Caki2 (cell line): Measurements from ENCODE around the gene FCGR3B. TPM values are rescaled to one million over a fixed set of nuclear protein-coding genes. Genes with fewer than 3 reads are reported as not detected.
"Not testable (repeated sequence)": the region's sequence is repeated elsewhere in the genome, so short reads cannot be mapped to it uniquely, and the experiment has no call there.

ENCODE experiments used
- DNase-seq: peaks from one replicate; pipeline ENCODE4 v3.0.0-alpha.2; 2015; ENCODE audit warnings: low read depth
- in situ Hi-C: cut with HindIII; loops from 2 replicates; pipeline ENCODE4 v1.10.0; 2016; ENCODE audit warnings: low sequenced_read_pairs, low pct_unique_long_range_greater_than_20kb, mixed read lengths
- total RNA-seq: library from RNA; depleted of rRNA; stranded (reverse); fragments of >200 nt; shearing (Covaris generic); gene quantifications from 2 replicates; pipeline ENCODE4 v1.2.3, GENCODE V29; 2014; ENCODE audit warnings: low replicate concordance

FCGR3B gene
- total RNA-seq, 1 experiment from 2014 or later = not detected

GRCh38 chr1:161643481-161644208, 12.7 kb upstream of the FCGR3B start:
- in situ Hi-C loops = not testable (repeated sequence)

GRCh38 chr1:161642697-161643096, 11.7 kb upstream of the FCGR3B start:
- in situ Hi-C loops, DNase-seq: not testable (repeated sequence)

More at GRCh38 chr1:161643481-161644208, 12.7 kb upstream of the FCGR3B start:
- DNase-seq = not testable (repeated sequence)

GRCh38 chr1:161639203-161639602, 8.2 kb upstream of the FCGR3B start:
- DNase-seq, in situ Hi-C loops: not testable (repeated sequence)

- in situ Hi-C loops, DNase-seq: not testable (repeated sequence)
These were observed 7.4 kb upstream of the FCGR3B start for GRCh38 chr1:161638251-161638993.

- DNase-seq, in situ Hi-C loops: not testable (repeated sequence)
These were observed 6.0 kb upstream of the FCGR3B start for GRCh38 chr1:161636976-161637375.

GRCh38 chr1:161636189-161636782, 5.3 kb upstream of the FCGR3B start:
- in situ Hi-C loops, DNase-seq: not testable (repeated sequence)

- in situ Hi-C loops, DNase-seq: not testable (repeated sequence)
These were observed 4.0 kb upstream of the FCGR3B start for GRCh38 chr1:161634993-161635392.

- in situ Hi-C loops, DNase-seq: not testable (repeated sequence)
These were observed 741 bp downstream of the FCGR3B start for GRCh38 chr1:161630128-161630742.

- in situ Hi-C loops, DNase-seq: not testable (repeated sequence)
These were observed 4.4 kb downstream of the FCGR3B start for GRCh38 chr1:161626445-161627146.

GRCh38 chr1:161624605-161625004, 6.4 kb downstream of the FCGR3B start:
- DNase-seq, in situ Hi-C loops: not testable (repeated sequence)

- in situ Hi-C loops = not testable (repeated sequence)
These were observed 7.5 kb downstream of the FCGR3B start for GRCh38 chr1:161623401-161624051.

GRCh38 chr1:161622054-161622453, 8.9 kb downstream of the FCGR3B start:
- in situ Hi-C loops, DNase-seq: not testable (repeated sequence)

More at GRCh38 chr1:161623401-161624051, 7.5 kb downstream of the FCGR3B start:
- DNase-seq = not testable (repeated sequence)

GRCh38 chr1:161621181-161622000, 9.6 kb downstream of the FCGR3B start:
- DNase-seq = peak; percentile 82
- in situ Hi-C loops = not testable (repeated sequence)

- in situ Hi-C loops, DNase-seq: not testable (repeated sequence)
These were observed 10.6 kb downstream of the FCGR3B start for GRCh38 chr1:161620399-161620798.

GRCh38 chr1:161618517-161618916, 12.5 kb downstream of the FCGR3B start:
- DNase-seq, in situ Hi-C loops: not testable (repeated sequence)

GRCh38 chr1:161616417-161616816, 14.6 kb downstream of the FCGR3B start:
- in situ Hi-C loops, DNase-seq: not testable (repeated sequence)

- in situ Hi-C loops = not testable (repeated sequence)
- peak; percentile 22 for DNase-seq
These were observed 17.8 kb downstream of the FCGR3B start for GRCh38 chr1:161613142-161613514.
